AG20443 (cell line): Measurements from ENCODE around the gene C9.
"Not testable (repeated sequence)": the region's sequence is repeated elsewhere in the genome, so short reads cannot be mapped to it uniquely, and the experiment has no call there.

Experiments used
- DNase-seq: peaks from one replicate; pipeline ENCODE4 v3.0.0; 2012; ENCODE audit warnings: low spot score, mixed read lengths

The C9 gene

DNA sequence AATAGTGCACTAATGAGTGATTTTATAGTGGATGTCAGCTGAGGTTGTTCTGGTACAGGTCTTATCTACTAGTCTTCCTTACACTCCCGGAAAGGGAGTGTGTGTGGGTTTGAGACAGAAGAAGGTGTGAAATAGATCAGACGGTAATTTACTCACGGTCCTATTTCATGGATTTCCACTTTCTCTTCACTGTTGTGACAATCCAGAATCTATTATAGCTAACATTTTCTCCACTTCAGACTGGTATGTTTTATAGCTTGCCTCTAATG lies 7.0 kb upstream of the C9 start:
- DNase-seq: no peak

DNA sequence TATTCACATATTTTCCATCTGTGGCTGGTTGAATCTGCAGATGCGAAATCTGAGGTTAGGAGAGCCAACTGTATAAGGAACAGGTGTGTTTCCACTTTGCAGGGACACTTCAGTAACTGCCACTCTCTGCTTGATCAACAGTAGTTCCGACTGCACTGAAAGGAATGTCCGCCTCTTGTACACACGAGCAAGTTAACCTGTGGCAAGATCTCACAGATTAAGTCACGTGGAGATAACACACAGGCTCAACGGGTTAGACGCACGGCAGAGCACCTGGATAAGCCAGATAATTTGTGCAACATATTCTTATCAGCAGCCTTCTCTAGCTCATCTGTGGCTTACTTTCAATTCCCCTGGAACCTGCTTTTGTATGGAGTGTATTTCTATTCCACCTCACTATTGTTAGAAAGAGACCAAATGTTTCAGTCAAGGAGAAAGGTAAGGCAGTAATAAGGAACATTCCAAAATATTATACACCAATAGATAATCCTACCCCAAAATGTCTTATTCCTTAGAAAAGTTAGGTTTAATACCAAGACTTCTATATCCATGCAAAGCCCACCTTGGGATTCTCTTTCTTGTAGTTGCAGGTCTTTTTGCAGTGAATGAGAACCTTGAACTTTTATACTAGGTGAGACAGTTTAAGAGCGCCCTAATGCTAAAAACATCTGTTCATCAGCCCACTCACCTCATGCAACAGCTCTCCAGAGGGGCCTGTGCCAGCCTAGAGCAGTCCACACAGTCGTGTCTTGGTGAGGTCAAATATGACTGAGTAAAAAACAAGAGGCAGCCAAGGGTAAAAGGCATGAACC lies 6.5 kb upstream of the C9 start:
- no peak for DNase-seq

DNA sequence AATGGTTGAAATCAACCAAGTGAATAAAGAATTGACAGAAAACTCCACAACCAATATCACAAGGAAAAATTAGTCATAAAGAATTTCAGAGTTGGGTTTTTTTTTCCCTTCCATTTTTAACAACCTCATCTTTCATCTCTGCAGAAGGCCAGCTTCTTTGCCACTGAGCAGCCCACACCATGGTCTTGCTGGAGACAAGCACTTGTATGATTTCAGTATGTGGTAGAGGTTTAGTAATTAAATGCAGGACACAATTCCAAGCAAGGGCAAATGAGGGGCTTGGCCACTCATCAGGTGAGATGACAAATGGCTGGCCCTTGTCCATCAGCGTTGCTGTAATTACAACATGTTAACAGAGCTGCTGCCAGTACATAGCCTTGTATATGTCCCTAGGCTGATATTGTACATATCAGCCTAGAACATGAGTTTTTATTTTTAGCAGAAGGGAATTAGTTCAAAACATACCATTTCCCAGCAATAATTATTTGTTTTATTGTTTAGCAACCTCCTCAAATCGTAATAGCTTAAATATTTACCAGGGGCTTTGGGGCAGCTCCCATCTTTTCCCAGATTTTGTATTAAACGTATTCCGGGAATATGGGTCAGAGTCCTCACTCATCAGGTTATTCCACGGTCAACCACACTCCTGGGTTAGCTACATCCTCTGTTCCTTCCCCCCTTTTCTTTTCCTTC lies 5.0 kb upstream of the C9 start:
- no peak for DNase-seq

DNA sequence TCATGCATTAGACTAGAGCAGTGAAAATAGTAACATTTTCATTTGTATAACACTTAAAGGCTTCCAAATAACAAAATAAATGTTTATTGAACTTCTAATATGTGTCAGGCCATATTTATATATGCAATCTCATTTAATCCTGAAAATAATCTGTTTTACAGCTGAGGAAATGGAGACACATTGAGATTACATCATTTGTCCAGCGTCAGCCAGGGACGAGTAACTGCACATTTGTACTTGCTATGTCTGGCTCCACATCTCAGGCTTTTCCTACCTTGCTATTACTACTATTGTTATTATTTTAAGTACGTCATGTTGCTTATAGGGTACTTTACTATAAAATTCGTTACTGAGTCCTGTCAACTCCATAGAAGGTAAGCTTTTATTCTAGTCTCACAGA lies 3.8 kb upstream of the C9 start:
- DNase-seq: no peak

DNA sequence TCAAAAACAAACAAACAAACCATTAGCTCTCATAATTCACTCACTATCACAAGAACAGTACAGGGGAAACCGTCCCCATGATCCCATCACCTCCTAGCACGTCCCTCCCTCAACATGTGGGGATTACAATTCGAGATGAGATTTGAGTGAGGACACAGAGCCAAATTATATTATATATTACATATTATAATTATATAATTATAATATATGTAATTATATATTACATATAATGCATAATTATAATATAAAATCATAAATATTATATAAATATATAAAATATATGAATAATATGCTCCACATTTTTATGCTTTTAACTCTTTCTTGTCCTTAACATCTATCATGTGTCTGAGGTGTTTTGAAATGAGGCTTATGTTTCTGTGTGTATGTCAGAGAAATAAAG lies 3.4 kb upstream of the C9 start:
- no peak for DNase-seq

DNA sequence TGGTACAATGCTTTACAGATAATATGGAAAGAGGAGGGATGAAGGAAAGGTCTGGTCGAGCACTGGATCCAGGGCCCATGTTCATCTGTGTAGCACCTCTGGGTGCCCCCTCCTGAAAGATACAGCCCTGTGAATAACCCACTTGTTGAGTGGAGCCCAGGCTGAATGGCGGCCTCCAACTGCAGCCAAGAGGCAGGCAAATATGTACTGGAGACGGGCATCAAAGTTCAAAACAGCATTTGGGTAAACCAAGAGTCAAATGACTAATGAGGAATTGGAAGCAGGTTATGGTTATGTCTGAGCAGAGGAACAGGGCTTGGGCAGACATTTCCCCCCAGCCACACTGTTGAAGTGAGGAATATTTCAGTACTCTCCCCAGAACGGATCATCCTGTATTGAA lies 1.1 kb downstream of the C9 start:
- DNase-seq: no peak

DNA sequence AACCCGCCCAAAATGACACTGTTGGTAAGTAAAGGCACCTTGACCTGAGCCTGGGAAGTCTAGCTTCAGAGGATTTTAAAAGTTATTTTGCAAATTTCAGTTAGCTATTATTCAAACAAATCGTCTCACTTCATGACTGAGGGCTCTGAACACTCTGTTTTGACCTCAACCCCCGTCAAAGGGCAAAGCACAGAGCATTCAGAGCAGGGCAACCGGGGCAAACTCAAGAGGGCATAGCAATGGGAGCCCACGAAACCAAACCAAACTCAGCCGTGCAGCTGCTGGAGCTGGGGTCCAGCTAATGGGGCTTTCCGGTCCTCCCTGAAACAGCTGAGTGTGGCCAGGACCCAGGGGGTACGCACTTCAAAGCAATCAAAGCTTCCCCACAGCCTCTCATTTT lies 1.6 kb downstream of the C9 start:
- no peak for DNase-seq

DNA sequence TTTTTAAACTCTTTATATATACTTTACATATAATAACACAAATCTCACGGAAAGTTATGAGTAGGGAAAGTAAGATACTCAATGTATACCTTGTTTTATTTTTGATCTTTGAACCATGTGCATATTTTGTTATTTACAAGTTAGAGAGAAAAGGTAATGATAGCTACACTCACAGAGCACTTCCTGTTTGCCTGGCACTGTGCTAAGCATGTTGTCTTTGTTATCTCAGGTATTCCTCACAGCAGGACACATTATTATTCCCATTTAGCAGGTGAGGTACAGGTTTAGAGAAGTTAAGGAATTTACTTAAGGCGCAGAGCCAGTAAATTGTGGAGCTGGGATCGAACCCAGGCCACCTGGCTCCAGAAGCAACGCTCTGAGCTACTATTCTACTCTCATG lies 3.0 kb downstream of the C9 start:
- DNase-seq: no peak

DNA sequence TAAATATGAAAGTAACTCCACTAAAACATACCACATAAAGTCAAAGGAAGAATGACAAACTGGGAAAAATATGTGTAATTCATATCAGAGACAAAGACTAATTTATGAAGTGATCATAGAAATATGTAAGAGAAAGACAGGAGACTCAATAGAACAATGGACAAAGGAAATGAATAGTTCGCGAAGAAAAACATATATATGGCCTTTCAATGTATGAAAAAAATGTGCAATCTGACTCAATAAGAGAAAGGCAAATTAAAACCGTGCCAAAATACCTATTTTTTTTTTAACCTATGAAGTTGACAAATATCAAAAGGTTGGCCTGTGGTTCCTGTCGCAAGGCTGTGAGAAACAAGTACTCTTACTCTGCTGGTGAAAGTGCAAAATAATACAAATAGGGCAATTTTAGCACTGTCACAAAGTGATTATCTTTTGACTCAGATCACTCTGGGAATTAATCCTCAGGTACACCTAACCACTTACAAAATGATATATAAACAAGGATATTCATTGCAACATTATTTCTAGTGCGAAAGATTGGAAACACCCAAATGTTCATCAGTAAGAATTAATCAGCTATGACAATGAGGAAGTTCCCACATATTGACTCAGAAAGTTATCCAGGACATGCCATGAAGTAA lies 3.7 kb downstream of the C9 start:
- DNase-seq: no peak

DNA sequence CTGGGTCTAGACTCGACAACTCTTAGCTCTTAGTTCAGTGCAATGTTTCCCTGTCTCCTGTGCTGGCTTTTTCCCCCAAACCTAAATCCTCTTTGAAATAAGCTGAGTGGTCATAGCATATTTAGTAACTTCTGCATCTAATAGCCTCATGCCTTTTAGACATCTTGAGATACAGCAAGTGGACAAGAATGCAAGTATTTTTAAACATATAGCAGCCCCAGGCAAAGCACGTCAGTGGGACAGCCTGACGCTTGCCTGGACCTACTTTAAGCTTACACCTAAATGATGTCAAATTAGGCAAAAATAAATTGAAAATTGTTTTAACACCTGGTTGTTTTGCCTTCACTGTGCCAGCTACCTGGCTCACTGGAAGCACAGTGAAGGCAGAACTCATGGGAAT lies 8.0 kb downstream of the C9 start:
- no peak for DNase-seq

DNA sequence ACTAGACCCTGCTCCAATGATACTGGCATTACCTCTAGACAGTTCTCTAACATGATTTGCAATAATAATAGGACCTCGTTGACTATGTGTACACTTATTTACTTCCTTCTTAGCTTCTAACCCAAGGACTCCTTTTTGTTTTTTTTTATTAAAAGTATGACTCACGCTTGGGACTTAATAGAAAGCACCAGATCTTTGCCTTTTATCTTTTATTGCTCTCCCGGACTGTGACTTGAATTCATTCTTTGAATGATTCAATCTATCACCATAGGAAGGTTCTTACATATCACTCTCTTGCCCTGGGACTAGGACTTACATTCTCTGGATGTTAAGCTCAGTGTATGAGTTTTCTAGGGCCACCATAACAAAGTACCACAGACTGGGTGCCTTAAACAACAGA lies 9.0 kb downstream of the C9 start:
- no peak for DNase-seq

DNA sequence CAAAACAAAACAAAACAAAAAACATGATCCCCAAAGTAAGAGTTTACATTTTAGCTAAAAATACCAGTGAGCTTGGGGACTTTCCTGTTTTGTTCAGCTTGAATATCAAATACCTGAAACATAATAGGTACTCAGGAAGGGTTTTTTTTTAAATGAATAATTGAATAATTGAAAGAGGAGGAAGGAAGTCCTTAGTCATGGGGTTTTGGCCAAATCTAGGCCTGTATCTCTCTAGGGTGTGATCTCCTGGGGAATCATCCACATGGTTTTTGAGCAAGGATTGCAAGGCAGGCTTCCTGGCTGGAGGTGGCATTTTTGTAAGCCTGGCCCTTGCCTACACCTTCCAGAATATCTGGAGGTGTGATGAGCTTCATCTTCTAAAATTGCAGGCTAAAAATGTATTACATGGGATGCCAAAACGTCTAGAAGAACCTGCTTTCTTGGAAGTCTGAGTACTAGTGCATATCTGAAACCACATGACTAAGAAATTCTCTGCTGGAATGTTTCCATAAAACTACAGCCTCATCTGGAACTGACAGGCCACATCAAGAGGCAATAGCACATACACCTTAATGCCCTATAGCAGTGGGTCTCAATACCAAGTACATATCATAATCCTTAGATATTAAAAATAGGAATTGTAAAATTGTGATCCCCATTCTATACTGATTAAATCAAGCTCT lies 10.4 kb downstream of the C9 start:
- no peak for DNase-seq

DNA sequence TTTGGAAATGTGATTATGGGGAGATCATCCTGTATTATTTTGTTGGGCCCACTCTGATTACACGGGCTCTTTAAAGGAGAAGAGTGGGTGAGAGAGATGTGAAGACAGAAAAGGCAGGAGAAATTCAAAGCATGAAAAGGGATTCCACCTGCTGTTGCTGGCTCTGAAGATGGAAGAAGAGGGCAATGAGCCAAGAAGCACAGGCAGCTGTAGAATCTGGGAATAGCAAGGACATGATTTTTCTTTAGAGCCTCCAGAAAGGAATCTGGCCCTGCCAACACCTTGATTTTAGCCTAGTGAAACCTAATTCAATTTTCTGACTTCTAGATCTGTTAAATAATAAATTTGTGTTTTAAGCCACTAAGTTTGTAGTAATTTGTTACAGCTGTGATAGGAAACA lies 11.3 kb downstream of the C9 start:
- no peak for DNase-seq

DNA sequence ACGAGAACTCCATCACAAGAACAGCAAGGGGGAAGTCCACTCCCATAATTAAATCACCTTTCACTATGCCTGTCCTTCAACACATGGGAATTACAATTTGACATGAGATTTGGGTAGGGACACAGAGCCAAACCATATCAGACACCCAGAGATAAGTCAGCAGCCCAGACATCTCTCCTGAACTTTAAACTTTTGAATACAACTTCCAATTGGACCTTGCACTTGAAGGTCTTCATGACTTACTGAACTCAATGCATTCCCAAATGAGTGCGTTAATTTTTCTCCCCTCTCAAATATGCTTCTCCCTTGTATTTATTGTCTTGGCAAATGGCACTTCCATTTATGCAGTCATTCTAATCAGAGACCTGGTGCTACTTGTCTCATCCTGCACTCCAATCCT lies 12.1 kb downstream of the C9 start:
- DNase-seq: no peak

DNA sequence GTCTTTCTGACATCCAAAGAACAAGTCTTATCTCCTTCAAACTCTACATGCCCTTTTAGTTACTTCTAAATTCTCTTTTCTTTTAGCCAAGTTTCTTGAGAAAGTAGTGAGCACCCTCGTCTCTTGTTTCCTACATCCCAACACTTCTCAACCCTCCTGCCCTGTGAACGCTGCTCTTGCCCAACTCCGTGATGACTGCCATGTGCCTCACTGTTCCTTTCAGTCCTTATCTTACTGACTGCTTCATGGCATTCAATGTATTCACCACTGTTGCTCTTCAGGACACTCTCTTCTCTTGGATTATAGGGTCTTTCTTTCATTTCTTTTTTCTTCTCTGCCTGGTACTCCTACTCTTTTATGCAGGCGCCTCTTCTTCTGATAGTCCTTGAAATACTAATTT lies 14.8 kb downstream of the C9 start:
- DNase-seq: no peak

DNA sequence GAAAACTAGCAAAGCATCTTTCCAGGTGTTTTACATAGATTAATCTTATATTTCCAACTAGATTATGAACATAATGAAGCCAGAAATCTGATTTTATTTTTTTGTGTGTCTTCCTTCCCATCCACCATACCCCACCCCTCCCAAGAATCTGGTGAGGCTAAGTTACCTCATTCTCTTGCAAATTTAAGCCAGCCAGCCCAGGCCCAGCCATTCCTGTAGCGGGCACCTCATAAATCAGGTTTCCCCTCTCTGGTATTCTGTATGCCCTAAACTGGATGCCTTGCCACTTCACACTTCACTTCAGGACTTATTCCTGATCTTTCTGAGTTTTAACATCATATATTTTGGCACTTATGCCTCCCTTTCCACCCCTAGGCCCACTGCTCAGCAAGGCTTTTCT lies 21.8 kb downstream of the C9 start:
- no peak for DNase-seq

DNA sequence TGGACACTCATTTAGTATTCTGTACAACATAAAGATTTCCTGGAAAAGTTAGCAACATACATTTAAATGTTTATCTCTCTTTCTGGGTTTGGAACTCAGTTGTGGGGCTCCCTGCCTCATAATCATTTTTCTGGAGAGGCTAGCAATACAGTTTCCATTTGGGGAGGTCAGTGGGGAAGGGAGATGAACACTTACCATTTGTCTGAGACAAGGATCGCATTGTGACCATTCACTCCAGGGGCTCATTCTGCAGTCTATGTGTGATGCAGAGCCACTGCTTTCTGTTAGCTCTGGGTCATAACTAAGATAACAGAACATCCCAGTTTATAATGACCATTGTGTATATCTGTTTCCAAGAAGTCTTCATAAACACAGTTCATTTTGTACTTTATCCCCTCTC lies 22.4 kb downstream of the C9 start:
- DNase-seq: no peak

DNA sequence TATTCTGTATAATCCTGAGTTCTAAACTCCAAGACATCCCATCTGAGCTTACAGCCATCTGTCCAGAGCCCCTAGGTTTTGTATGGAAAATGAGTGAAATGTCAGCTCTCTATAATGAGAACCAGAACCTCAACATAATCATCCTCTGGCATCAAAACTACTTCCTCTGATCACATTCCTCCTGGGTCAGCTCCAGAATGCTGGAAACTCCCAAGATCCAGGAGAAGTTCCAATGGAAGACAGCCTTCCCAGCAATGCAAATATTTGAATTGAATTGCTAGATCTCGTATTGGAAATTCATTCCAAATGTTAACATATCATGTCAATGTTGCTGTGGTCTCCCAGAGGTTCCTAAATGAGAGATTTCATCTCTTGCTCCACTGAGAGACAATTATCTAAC lies 23.8 kb downstream of the C9 start:
- peak; percentile 27 for DNase-seq

DNA sequence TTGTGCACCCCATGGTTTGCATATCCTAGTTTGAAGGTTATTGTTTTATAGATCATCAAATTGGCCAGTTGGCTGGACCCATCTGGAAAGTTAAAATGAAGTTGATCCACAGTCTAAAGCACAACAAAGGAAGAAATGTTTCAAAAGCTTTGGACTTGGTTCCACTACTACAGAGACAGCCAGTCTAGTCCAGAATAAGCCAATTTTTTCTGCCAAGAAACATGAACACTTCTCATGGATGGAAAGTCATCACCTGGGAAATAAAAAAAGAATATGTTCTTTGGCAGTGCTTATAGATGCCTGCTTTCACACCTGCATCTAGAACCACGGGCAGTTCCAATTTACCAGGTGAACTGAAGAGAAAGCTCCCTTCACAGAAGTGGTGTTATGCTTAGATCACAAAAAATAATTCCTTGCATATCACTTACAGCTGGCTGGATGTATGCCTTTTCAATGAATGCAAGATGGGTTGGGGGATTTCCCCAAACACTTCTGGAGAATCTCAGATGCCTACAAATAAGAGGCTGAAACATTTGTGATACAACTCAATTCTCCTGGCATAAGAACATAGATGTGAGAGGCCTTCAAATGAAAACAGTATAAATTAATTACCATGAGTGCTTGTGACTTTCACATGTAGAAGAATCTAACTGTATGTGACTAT lies 26.9 kb downstream of the C9 start:
- DNase-seq: no peak

DNA sequence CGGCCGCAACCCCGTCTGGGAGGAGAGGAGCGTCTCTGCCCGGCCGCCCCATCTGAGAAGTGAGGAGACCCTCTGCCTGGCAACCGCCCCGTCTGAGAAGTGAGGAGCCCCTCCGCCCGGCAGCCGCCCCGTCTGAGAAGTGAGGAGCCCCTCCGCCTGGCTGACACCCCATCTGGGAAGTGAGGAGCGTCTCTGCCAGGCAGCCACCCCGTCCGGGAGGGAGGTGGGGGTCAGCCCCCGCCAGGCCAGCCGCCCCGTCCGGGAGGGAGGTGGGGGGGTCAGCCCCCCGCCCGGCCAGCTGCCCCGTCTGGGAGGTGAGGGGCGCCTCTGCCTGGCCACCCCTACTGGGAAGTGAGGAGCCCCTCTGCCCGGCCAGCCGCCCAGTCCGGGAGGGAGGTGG lies 30.0 kb downstream of the C9 start:
- DNase-seq: not testable (repeated sequence)

DNA sequence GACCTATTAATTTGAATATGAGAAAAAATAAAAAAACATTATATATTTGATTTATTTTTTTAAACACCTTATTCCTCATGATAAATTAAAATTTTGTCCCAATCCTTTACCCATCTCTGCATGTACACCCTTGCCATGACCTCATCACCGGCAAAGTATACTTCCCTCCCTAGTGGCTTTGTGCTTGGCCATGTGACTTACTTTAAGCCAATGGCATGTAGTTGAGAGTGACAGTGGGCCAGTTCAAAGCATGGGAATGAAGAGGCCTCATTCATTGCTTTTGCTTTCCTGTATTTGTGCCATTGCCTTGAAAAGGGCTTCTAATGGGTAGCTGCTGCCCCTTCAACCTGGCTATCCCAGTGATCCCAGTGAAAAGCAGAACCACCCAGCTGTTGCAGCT lies 31.2 kb downstream of the C9 start:
- DNase-seq: no peak

DNA sequence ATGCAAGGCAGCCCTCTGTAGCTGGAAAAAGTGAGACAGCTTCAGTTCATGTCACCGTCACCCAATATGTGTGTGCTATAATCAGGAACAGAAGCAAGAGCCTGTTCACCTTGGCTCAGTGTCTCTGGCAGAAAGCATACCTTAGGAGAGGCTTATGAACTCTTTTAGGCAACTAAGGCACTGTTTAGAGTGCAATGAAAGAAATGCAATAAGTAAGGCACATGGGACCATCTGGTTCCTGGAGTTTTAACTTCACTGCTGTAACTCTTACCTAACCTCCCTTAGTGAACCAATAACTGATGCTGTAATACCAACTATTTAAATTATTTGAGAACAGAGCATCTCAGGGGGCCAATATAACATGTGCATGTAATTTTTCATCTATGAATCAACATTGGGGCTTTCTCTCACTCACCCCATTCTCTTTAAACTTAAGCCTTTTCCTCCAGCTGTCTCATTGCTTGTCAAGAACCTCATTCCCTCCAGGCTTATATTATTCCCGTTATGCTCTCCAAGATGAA lies 32.4 kb downstream of the C9 start:
- peak; percentile 16 for DNase-seq
